Endodermal cell (in vitro differentiated cells): Measurements from ENCODE around the gene FCRL6. TPM values are rescaled to one million over a fixed set of nuclear protein-coding genes. Genes with fewer than 3 reads are reported as not detected.

Experiments used
- DNase-seq: peaks from one replicate; pipeline ENCODE4 v3.0.0-alpha.2; 2017
- H3K27ac ChIP-seq: 2 replicates; pipeline ENCODE4 v1.5.1; 2013; ENCODE audit warnings: mild to moderate bottlenecking, low read depth, low read length, moderate library complexity
- H3K27me3 ChIP-seq: 2 replicates; pipeline ENCODE4 v1.6.1; 2013; ENCODE audit warnings: mild to moderate bottlenecking, low read length, moderate library complexity; ENCODE audit not compliant: insufficient read depth, control insufficient read depth, poor library complexity, severe bottlenecking
- H3K36me3 ChIP-seq: 2 replicates; pipeline ENCODE4 v1.7.0; 2013; ENCODE audit warnings: mild to moderate bottlenecking, low read length, moderate library complexity; ENCODE audit not compliant: control insufficient read depth, insufficient read depth
- H3K4me1 ChIP-seq: one replicate; pipeline ENCODE4 v1.7.0; 2013; ENCODE audit warnings: low read length; ENCODE audit not compliant: control insufficient read depth, insufficient read depth
- H3K4me3 ChIP-seq: 2 replicates; pipeline ENCODE4 v1.5.1; 2013; ENCODE audit warnings: mild to moderate bottlenecking, low read length, moderate library complexity
- H3K9ac ChIP-seq: 2 replicates; pipeline ENCODE4 v1.6.1; 2013; ENCODE audit warnings: mild to moderate bottlenecking, low read length, moderate library complexity; ENCODE audit not compliant: poor library complexity, severe bottlenecking; ENCODE audit errors: extremely low read depth
- H3K9me3 ChIP-seq: 2 replicates; pipeline ENCODE4 v1.6.1; 2013; ENCODE audit warnings: mild to moderate bottlenecking, low read length, moderate library complexity; ENCODE audit not compliant: control insufficient read depth
- H3K27ac Mint-ChIP-seq: 2 replicates; pipeline ENCODE4 v1.8.0; 2020; ENCODE audit warnings: mixed read lengths
- H3K27me3 Mint-ChIP-seq: 2 replicates; pipeline ENCODE4 v1.8.0; 2021; ENCODE audit warnings: mild to moderate bottlenecking, mixed read lengths; ENCODE audit not compliant: insufficient read depth
- H3K36me3 Mint-ChIP-seq: 2 replicates; pipeline ENCODE4 v1.8.0; 2020; ENCODE audit warnings: low read depth, mixed read lengths
- H3K4me1 Mint-ChIP-seq: 2 replicates; pipeline ENCODE4 v1.8.0; 2020; ENCODE audit warnings: mixed read lengths
- H3K4me3 Mint-ChIP-seq: 2 replicates; pipeline ENCODE4 v1.8.0; 2020; ENCODE audit warnings: mild to moderate bottlenecking, moderate library complexity, mixed read lengths
- H3K9me3 Mint-ChIP-seq: 2 replicates; pipeline ENCODE4 v1.8.0; 2020; ENCODE audit warnings: mild to moderate bottlenecking, mixed read lengths
- WGBS, 2 experiments: methylation state at CpG; one replicate each; pipeline versions ENCODE4 v1.1.5 to v1.1.7; 2013; ENCODE audit warnings: missing lambda C conversion rate in 2 of 2, mixed read lengths in 1 of 2; ENCODE audit not compliant: insufficient coverage in 1 of 2, insufficient read length in 1 of 2; 5-methylcytosine and 5-hydroxymethylcytosine counted together
- total RNA-seq, 2 donors: library from RNA; stranded (reverse); fragmentation: NEBNext Ultra II Directional in 1 of 2; extraction: Animal tissue kit (Norgen Biotek cat#: 25700) in 1 of 2; gene quantifications; 2 replicates in 1 of 2; 3 replicates in 1 of 2; pipeline ENCODE4 v1.2.1, GENCODE V29; 2021
- TF ChIP-seq, protein P1 (sequence below): fragments of 200-600 bp; sonication (generic); conservative IDR thresholded peaks from 2 replicates; pipeline ENCODE4 v1.5.0; 2021; ENCODE audit warnings: antibody characterized with exemption, mild to moderate bottlenecking

Gene FCRL6
- total RNA-seq, 2 donors from 2014 or later: not detected

DNA sequence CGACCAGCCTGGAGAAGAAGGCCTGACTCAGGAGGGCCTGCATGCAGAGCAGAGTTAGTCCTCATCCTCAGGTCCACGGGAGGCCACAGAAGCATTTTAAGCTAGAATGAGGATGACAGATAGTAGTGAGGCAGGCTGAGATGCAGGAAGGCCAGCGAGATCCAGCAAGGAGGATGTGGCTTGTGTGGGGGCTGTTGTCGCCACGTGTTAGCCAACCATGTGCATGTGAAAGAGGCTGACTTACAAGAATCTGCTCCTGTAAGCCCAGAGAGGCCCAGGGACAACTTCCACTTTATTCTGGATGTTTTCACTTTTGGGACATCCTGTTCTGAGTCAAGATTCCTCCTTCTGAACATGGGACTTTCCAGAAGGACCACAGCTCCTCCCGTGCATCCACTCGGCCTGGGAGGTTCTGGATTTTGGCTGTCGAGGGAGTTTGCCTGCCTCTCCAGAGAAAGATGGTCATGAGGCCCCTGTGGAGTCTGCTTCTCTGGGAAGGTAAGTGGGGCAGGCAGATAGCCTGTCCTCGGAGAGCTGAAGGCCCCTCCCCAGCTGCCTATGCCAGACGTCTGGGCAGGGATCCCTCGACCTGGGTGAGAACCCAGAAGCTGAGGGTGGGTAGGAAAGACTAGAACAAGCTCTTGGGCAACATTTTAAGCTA lies 24.4 kb downstream of the FCRL6 start, which contains the start of gene SLAMF8:
TSS of gene SLAMF8 (plus strand) at position 433 of the 661 bp plus-strand sequence. CDS start at position 459, 26 bp downstream.
- Histone ChIP-seq H3K27ac (no peak within 1 kb of the TSS), H3K9me3 (no peaks in the 10 kb centered on the region), H3K4me1 (peaks cover 6% of the 10 kb centered on the region), H3K27me3 (peaks cover 68% of the 10 kb centered on the region), H3K36me3 (no peaks in the 10 kb centered on the region), H3K9ac (no peak within 1 kb of the TSS), H3K4me3 (no peak within 1 kb of the TSS)
- Mint-ChIP-seq H3K36me3 (no peaks in the 10 kb centered on the region), H3K9me3 (no peaks in the 10 kb centered on the region), H3K27ac (no peak within 1 kb of the TSS), H3K27me3 (peaks cover 82% of the 10 kb centered on the region), H3K4me1 (peaks cover 45% of the 10 kb centered on the region), H3K4me3 (no peak within 1 kb of the TSS)
- WGBS, 2 experiments: 89 to 91% methylated on average over 7 to 11 of the region's 11 CpGs
- TF ChIP-seq, protein P1, sequence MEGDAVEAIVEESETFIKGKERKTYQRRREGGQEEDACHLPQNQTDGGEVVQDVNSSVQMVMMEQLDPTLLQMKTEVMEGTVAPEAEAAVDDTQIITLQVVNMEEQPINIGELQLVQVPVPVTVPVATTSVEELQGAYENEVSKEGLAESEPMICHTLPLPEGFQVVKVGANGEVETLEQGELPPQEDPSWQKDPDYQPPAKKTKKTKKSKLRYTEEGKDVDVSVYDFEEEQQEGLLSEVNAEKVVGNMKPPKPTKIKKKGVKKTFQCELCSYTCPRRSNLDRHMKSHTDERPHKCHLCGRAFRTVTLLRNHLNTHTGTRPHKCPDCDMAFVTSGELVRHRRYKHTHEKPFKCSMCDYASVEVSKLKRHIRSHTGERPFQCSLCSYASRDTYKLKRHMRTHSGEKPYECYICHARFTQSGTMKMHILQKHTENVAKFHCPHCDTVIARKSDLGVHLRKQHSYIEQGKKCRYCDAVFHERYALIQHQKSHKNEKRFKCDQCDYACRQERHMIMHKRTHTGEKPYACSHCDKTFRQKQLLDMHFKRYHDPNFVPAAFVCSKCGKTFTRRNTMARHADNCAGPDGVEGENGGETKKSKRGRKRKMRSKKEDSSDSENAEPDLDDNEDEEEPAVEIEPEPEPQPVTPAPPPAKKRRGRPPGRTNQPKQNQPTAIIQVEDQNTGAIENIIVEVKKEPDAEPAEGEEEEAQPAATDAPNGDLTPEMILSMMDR: no peak
- no peak for DNase-seq

DNA sequence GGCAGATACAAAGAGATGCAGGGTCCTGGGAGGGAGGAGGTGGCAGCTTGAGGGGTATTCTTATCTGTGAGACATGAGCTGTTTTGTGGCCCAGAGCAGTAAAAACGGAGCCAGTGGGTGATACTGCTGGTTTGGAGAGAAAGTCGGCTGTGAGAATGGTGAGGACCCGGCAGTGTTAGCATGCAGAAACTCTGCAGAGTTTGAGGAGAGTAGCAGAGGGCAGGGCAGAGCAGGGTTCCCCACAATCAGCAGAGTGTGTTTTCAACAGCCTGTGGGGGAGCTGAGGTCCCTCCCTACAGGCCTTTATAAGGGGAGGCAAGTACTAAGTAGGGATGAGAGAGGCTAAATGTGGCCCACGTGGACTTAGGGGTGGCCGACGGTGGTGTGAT lies 24.9 kb downstream of the FCRL6 start:
- H3K27ac Mint-ChIP-seq: no peak overlapping the region
- no peaks in the 10 kb centered on the region for H3K9me3 ChIP-seq
- no peak overlapping the region for H3K27ac ChIP-seq
- no peak overlapping the region for H3K4me3 ChIP-seq
- peaks cover 78% of the 10 kb centered on the region for H3K27me3 Mint-ChIP-seq
- H3K4me1 ChIP-seq: peaks cover 9% of the 10 kb centered on the region
- no peak for DNase-seq
- 91 to 96% methylated on average over 5 to 6 of the region's 6 CpGs for WGBS, 2 experiments
- peaks cover 49% of the 10 kb centered on the region for H3K4me1 Mint-ChIP-seq
- H3K36me3 ChIP-seq: no peaks in the 10 kb centered on the region
- H3K9me3 Mint-ChIP-seq: no peaks in the 10 kb centered on the region
- no peak overlapping the region for H3K9ac ChIP-seq
- H3K36me3 Mint-ChIP-seq: no peaks in the 10 kb centered on the region
- TF ChIP-seq, protein P1: no peak
- H3K27me3 ChIP-seq: peaks cover 63% of the 10 kb centered on the region
- H3K4me3 Mint-ChIP-seq: no peak overlapping the region

GRCh38 chr1:159827549-159827948 lies 25.4 kb downstream of the FCRL6 start:
- TF ChIP-seq, protein P1: no peak
- Mint-ChIP-seq H3K27ac (no peak overlapping the region), H3K4me3 (no peak overlapping the region), H3K36me3 (no peaks in the 10 kb centered on the region), H3K9me3 (no peaks in the 10 kb centered on the region), H3K4me1 (peaks cover 48% of the 10 kb centered on the region), H3K27me3 (peaks cover 77% of the 10 kb centered on the region)
- no peaks in the 10 kb centered on the region for H3K36me3 ChIP-seq
- no peak overlapping the region for H3K4me3 ChIP-seq
- no peak overlapping the region for H3K27ac ChIP-seq
- no peak overlapping the region for H3K9ac ChIP-seq
- H3K9me3 ChIP-seq: no peaks in the 10 kb centered on the region
- peaks cover 9% of the 10 kb centered on the region for H3K4me1 ChIP-seq
- DNase-seq: no peak
- 98 to 100% methylated on average over 2 to 3 of the region's 3 CpGs for WGBS, 2 experiments
- peaks cover 62% of the 10 kb centered on the region for H3K27me3 ChIP-seq
